Fibroblast of upper back skin (primary cell): ENCODE measurements around the gene FBXO44.

ENCODE experiments used
- DNase-seq: peaks from one replicate; pipeline ENCODE4 v3.0.0-alpha.2; 2013

The FBXO44 gene

GRCh38 chr1:11664336-11665065 is 9.8 kb downstream of the FBXO44 start:
- no peak for DNase-seq

GRCh38 chr1:11668516-11668915 is 13.8 kb downstream of the FBXO44 start:
- DNase-seq: no peak

- DNase-seq: no peak
Observed at GRCh38 chr1:11670747-11671146, 16.1 kb downstream of the FBXO44 start.

GRCh38 chr1:11671205-11671543 is 16.5 kb downstream of the FBXO44 start:
- no peak for DNase-seq

- DNase-seq: no peak
Observed at GRCh38 chr1:11671544-11672286, 17.0 kb downstream of the FBXO44 start.

- no peak for DNase-seq
Observed at GRCh38 chr1:11673089-11673769, 18.6 kb downstream of the FBXO44 start.

- DNase-seq: no peak
Observed at GRCh38 chr1:11674488-11674887, 19.8 kb downstream of the FBXO44 start.

GRCh38 chr1:11675325-11675724 is 20.6 kb downstream of the FBXO44 start:
- no peak for DNase-seq

- DNase-seq: no peak
Observed at GRCh38 chr1:11676386-11677103, 21.9 kb downstream of the FBXO44 start.

GRCh38 chr1:11678442-11678841 is 23.8 kb downstream of the FBXO44 start:
- no peak for DNase-seq

GRCh38 chr1:11680270-11681070 is 25.8 kb downstream of the FBXO44 start:
- DNase-seq: no peak

- DNase-seq: peak; percentile 70
Observed at GRCh38 chr1:11681071-11681771, 26.5 kb downstream of the FBXO44 start, which contains the start of gene MAD2L2. TSS of gene MAD2L2 (minus strand) at chr1:11681148. CDS start at chr1:11680601, 547 bp downstream.

GRCh38 chr1:11682287-11682771 is 27.7 kb downstream of the FBXO44 start:
- DNase-seq: peak; percentile 11

- no peak for DNase-seq
Observed at GRCh38 chr1:11682799-11683198, 28.1 kb downstream of the FBXO44 start.

- DNase-seq: peak; percentile 44
Observed at GRCh38 chr1:11684070-11684469, 29.4 kb downstream of the FBXO44 start.

GRCh38 chr1:11685210-11685752 is 30.6 kb downstream of the FBXO44 start:
- DNase-seq: no peak

- DNase-seq: no peak
Observed at GRCh38 chr1:11688506-11688905, 33.8 kb downstream of the FBXO44 start.

GRCh38 chr1:11690397-11691301 is 36.0 kb downstream of the FBXO44 start:
- no peak for DNase-seq

GRCh38 chr1:11691302-11691914 is 36.7 kb downstream of the FBXO44 start, which contains the start of gene DRAXIN:
TSS of gene DRAXIN (plus strand) at chr1:11691710. CDS start at chr1:11706259, 14,549 bp downstream.
- DNase-seq: no peak
